Measurements from ENCODE around the gene WASF3.

GRCh38 chr13:26600343-26600742 is 42.9 kb downstream of the WASF3 start:
- no peak for TF ChIP-seq CTCF (IDR thresholded peaks at IDR 0.05)
- TF ChIP-seq POLR2A (IDR thresholded peaks at IDR 0.05) = no peak
- TF ChIP-seq EP300 (IDR thresholded peaks at IDR 0.05; ENCODE audit: low read depth) = no peak
- TF ChIP-seq POLR2AphosphoS5 (IDR thresholded peaks at IDR 0.05) = peak in 1 of 3 donors; percentile 16

Data from transverse colon (tissue), 4 donors.